ENCODE measurements around the gene GGT7.

Gene GGT7

GRCh38 chr20:34874094-34874654, 1.5 kb upstream of the GGT7 start:
- H3K9ac ChIP-seq (ENCODE audit: low read length), result no peak overlapping the region
- no peaks in the 10 kb centered on the region for H3K27me3 ChIP-seq (ENCODE audit: insufficient read depth, low read length)
- no peaks in the 10 kb centered on the region for H3F3A ChIP-seq (ENCODE audit: insufficient read depth, low read length)
- H3K4me2 ChIP-seq (ENCODE audit: low read length), result no peak overlapping the region
- H2AFZ ChIP-seq (ENCODE audit: low read length), result no peak overlapping the region
- H3K4me3 ChIP-seq (ENCODE audit: low read depth, low read length, poor library complexity, severe bottlenecking), result no peak overlapping the region
- H4K20me1 ChIP-seq (ENCODE audit: insufficient read depth, low read length), result no peaks in the 10 kb centered on the region
- no peak for TF ChIP-seq EZH2 (IDR thresholded peaks at IDR 0.05; ENCODE audit: borderline replicate concordance, low read length)
- TF ChIP-seq CTCF (IDR thresholded peaks at IDR 0.05; ENCODE audit: low read length), result peak; percentile 88
- H3K9me2 ChIP-seq (ENCODE audit: low read depth, low read length), result no peaks in the 10 kb centered on the region
- H3K27ac ChIP-seq (ENCODE audit: low read depth, low read length, poor library complexity, severe bottlenecking), result no peak overlapping the region
- no peaks in the 10 kb centered on the region for H3K9me3 ChIP-seq (ENCODE audit: low read length)
- no peaks in the 10 kb centered on the region for H3K36me3 ChIP-seq (ENCODE audit: insufficient read depth, low read length)
- H3K79me2 ChIP-seq (ENCODE audit: insufficient read depth, low read length), result no peaks in the 10 kb centered on the region
- peaks cover 31% of the 10 kb centered on the region for H3K4me1 ChIP-seq (ENCODE audit: insufficient read depth, low read length, severe bottlenecking)

- Histone ChIP-seq H4K20me1 (ENCODE audit: insufficient read depth, low read length) (no peaks in the 10 kb centered on the region), H3K27me3 (ENCODE audit: insufficient read depth, low read length) (no peaks in the 10 kb centered on the region), H3K9me3 (ENCODE audit: low read length) (no peaks in the 10 kb centered on the region), H3K79me2 (ENCODE audit: insufficient read depth, low read length) (no peaks in the 10 kb centered on the region), H3K9me2 (ENCODE audit: low read depth, low read length) (no peaks in the 10 kb centered on the region), H3K4me3 (ENCODE audit: low read depth, low read length, poor library complexity, severe bottlenecking) (peak overlapping the region; percentile 63), H3K9ac (ENCODE audit: low read length) (peak overlapping the region; percentile 45; the same call in 1 of the 2 replicates), H3K4me1 (ENCODE audit: insufficient read depth, low read length, severe bottlenecking) (peaks cover 31% of the 10 kb centered on the region), H3K4me2 (ENCODE audit: low read length) (peak overlapping the region; percentile 67), H2AFZ (ENCODE audit: low read length) (no peak overlapping the region), H3F3A (ENCODE audit: insufficient read depth, low read length) (no peaks in the 10 kb centered on the region), H3K36me3 (ENCODE audit: insufficient read depth, low read length) (no peaks in the 10 kb centered on the region), H3K27ac (ENCODE audit: low read depth, low read length, poor library complexity, severe bottlenecking) (no peak overlapping the region)
- no peak for TF ChIP-seq EZH2 (IDR thresholded peaks at IDR 0.05; ENCODE audit: borderline replicate concordance, low read length)
- TF ChIP-seq CTCF (IDR thresholded peaks at IDR 0.05; ENCODE audit: low read length), result no peak
Measured at GRCh38 chr20:34873583-34874093, 982 bp upstream of the GGT7 start.

GRCh38 chr20:34871966-34872621, 562 bp downstream of the GGT7 start:
- Histone ChIP-seq H3K27ac (ENCODE audit: low read depth, low read length, poor library complexity, severe bottlenecking) (no peak overlapping the region), H3K36me3 (ENCODE audit: insufficient read depth, low read length) (no peaks in the 10 kb centered on the region), H3K9me2 (ENCODE audit: low read depth, low read length) (no peaks in the 10 kb centered on the region), H3F3A (ENCODE audit: insufficient read depth, low read length) (no peaks in the 10 kb centered on the region), H3K4me2 (ENCODE audit: low read length) (peak overlapping the region; percentile 67), H3K4me3 (ENCODE audit: low read depth, low read length, poor library complexity, severe bottlenecking) (peak overlapping the region; percentile 63), H3K27me3 (ENCODE audit: insufficient read depth, low read length) (no peaks in the 10 kb centered on the region), H3K4me1 (ENCODE audit: insufficient read depth, low read length, severe bottlenecking) (peaks cover 31% of the 10 kb centered on the region), H4K20me1 (ENCODE audit: insufficient read depth, low read length) (no peaks in the 10 kb centered on the region), H3K9ac (ENCODE audit: low read length) (peak overlapping the region; percentile 70), H3K9me3 (ENCODE audit: low read length) (no peaks in the 10 kb centered on the region), H2AFZ (ENCODE audit: low read length) (peak overlapping the region; percentile 55; the same call in 1 of the 2 replicates), H3K79me2 (ENCODE audit: insufficient read depth, low read length) (no peaks in the 10 kb centered on the region)
- TF ChIP-seq EZH2 (IDR thresholded peaks at IDR 0.05; ENCODE audit: borderline replicate concordance, low read length) (no peak), CTCF (IDR thresholded peaks at IDR 0.05; ENCODE audit: low read length) (no peak)

Measured in OCI-LY1 (cell line).